GM12878 (cell line): ENCODE results near the gene RFX3. TPM values are rescaled to one million over a fixed set of nuclear protein-coding genes. Genes with fewer than 3 reads are reported as not detected.

Experiments used
- ATAC-seq: fragments of 200-7000 bp; cut with Tn5 transposase; 3 replicates; pipeline ENCODE4 v1.9.1; 2020; ENCODE audit warnings: mild to moderate bottlenecking, moderate library complexity
- BruUV-seq: library from RNA; stranded (reverse); fragments of 400-500 nt; replicated peaks from 2 replicates; lab custom pipeline; 2021; lab: Mats Ljungman, UMichigan
- CTCF ChIA-PET: fragments of 300-600 bp; sonication (Branson Sonifier 250); formaldehyde crosslinking; extraction: SDS; loops from one replicate; lab custom pipeline; 2021; ENCODE audit warnings: inconsistent platforms; lab: Yijun Ruan, JAX
- POLR2A ChIA-PET: fragments of 350-600 bp; formaldehyde crosslinking; extraction: SDS; loops from one replicate; lab custom pipeline; 2021; ENCODE audit warnings: inconsistent platforms; lab: Charles Lee
- RAD21 ChIA-PET: fragments of 300-600 bp; sonication (Branson Sonifier 250); formaldehyde crosslinking; loops from one replicate; lab custom pipeline; 2023; ENCODE audit warnings: antibody characterized with exemption; ENCODE audit not compliant: unreplicated experiment; lab: Charles Lee
- SMC1A ChIA-PET: fragments of 300-600 bp; sonication (Branson Sonifier 250); formaldehyde crosslinking; loops from one replicate; lab custom pipeline; 2023; ENCODE audit not compliant: unreplicated experiment, uncharacterized antibody; lab: Charles Lee
- DNase-seq: peaks from one replicate; pipeline ENCODE4 v3.0.0-alpha.2; 2011; ENCODE audit warnings: low read depth, low spot score
- FAIRE-seq: peaks from 3 replicates; lab custom pipeline; 2011; peaks lifted over from hg19 to GRCh38; lab: Jason Lieb, UNC
- H2AFZ ChIP-seq: 2 replicates; pipeline ENCODE4 v1.6.0; 2011; ENCODE audit warnings: low read depth, low read length, control low read depth; ENCODE audit not compliant: control insufficient read depth
- H3K27ac ChIP-seq: 2 replicates; pipeline ENCODE4 v1.5.1; 2011; ENCODE audit warnings: control low read depth; ENCODE audit not compliant: control insufficient read depth, insufficient read depth
- H3K27me3 ChIP-seq, 2 experiments: replicated peaks in 1 of 2; 2 replicates each; pipeline versions ENCODE4 v1.6.0 to v1.6.1; 2011; ENCODE audit warnings: low read length in 1 of 2; ENCODE audit not compliant: control insufficient read depth in 2 of 2, insufficient read depth in 2 of 2
- H3K36me3 ChIP-seq, 2 experiments: 2 replicates each; pipeline ENCODE4 v1.5.1; 2011; ENCODE audit warnings: low read length in 1 of 2; ENCODE audit not compliant: control insufficient read depth in 2 of 2, insufficient read depth in 2 of 2
- H3K4me1 ChIP-seq: 2 replicates; pipeline ENCODE4 v1.6.1; 2011; ENCODE audit warnings: mild to moderate bottlenecking, low read length, moderate library complexity, mixed read lengths; ENCODE audit not compliant: control insufficient read depth, insufficient read depth
- H3K4me2 ChIP-seq: 2 replicates; pipeline ENCODE4 v1.6.0; 2011; ENCODE audit warnings: control low read depth; ENCODE audit not compliant: control insufficient read depth, insufficient read depth
- H3K4me3 ChIP-seq: fragments of 200-600 bp; sonication (generic); 2 replicates; pipeline ENCODE4 v1.5.1; 2016
- H3K79me2 ChIP-seq: 2 replicates; pipeline ENCODE4 v1.6.0; 2011; ENCODE audit warnings: low read length; ENCODE audit not compliant: control insufficient read depth, insufficient read depth
- H3K9ac ChIP-seq: 2 replicates; pipeline ENCODE4 v1.8.0; 2011; ENCODE audit warnings: low read length, control low read depth, mixed read lengths; ENCODE audit not compliant: control insufficient read depth, insufficient read depth
- H3K9me3 ChIP-seq: replicated peaks from 3 replicates; pipeline ENCODE4 v1.5.1; 2011; ENCODE audit warnings: mild to moderate bottlenecking, low read length; ENCODE audit not compliant: control insufficient read depth, insufficient read depth
- H4K20me1 ChIP-seq: 2 replicates; pipeline ENCODE4 v1.6.0; 2011; ENCODE audit not compliant: control insufficient read depth, insufficient read depth
- ATF3 ChIP-seq: IDR thresholded peaks from 2 replicates; pipeline ENCODE4 v1.6.1; 2011; ENCODE audit warnings: low read depth, mild to moderate bottlenecking, low read length, moderate library complexity, borderline replicate concordance; ENCODE audit errors: extremely low read depth
- BACH1 ChIP-seq: fragments of 450-650 bp; IDR thresholded peaks from 2 replicates; pipeline ENCODE4 v1.6.1; 2017; ENCODE audit warnings: mild to moderate bottlenecking, borderline replicate concordance
- EZH2 ChIP-seq: IDR thresholded peaks from 2 replicates; pipeline ENCODE4 v1.6.1; 2012; ENCODE audit warnings: low read depth, mild to moderate bottlenecking, control low read depth, inconsistent platforms, low read length, borderline replicate concordance; ENCODE audit not compliant: control insufficient read depth
- KDM1A ChIP-seq: fragments of 200-600 bp; sonication (generic); IDR thresholded peaks from 2 replicates; pipeline ENCODE4 v1.6.1; 2016; ENCODE audit warnings: borderline replicate concordance
- NR2C1 ChIP-seq: fragments of 450-650 bp; IDR thresholded peaks from 2 replicates; pipeline ENCODE4 v1.6.1; 2017; ENCODE audit warnings: antibody characterized with exemption, mild to moderate bottlenecking, moderate library complexity
- NR2F1 ChIP-seq: fragments of 450-650 bp; conservative IDR thresholded peaks from 2 replicates; pipeline ENCODE4 v1.6.1; 2017; ENCODE audit warnings: mild to moderate bottlenecking
- RAD21 ChIP-seq: IDR thresholded peaks from 2 replicates; pipeline ENCODE4 v1.6.1; 2011; ENCODE audit warnings: mild to moderate bottlenecking, low read depth, low read length, moderate library complexity; ENCODE audit not compliant: insufficient read depth
- RCOR1 ChIP-seq: conservative IDR thresholded peaks from 2 replicates; pipeline ENCODE4 v1.6.1; 2012; ENCODE audit warnings: low read depth, low read length, improper control_type of control experiment
- ZZZ3 ChIP-seq: IDR thresholded peaks from 2 replicates; pipeline ENCODE4 v1.6.1; 2011; ENCODE audit warnings: low read depth; ENCODE audit not compliant: control insufficient read depth, insufficient read length
- WGBS: methylation state at CpG from one replicate; pipeline ENCODE4 v1.1.6; 2016; ENCODE audit warnings: low lambda C conversion rate; ENCODE audit not compliant: insufficient replicate concordance, insufficient coverage; ENCODE audit errors: missing lambda C conversion rate; 5-methylcytosine and 5-hydroxymethylcytosine counted together
- in situ Hi-C: fragments of 300-500 bp; cut with MboI; formaldehyde crosslinking; loops from 9 replicates; pipeline ENCODE4 v1.14.3; 2018; ENCODE audit warnings: mixed read lengths
- intact Hi-C: fragments of 100-400 bp; cut with micrococcal nuclease; formaldehyde crosslinking; loops from one replicate; pipeline ENCODE4 v1.14.2; 2022; ENCODE audit not compliant: unreplicated experiment
- polyA plus RNA-seq, 11 experiments: library from polyadenylated mRNA; depleted of rRNA in 4 of 11; unstranded in 6 of 11; stranded (reverse) in 5 of 11; fragments of >200 nt; fragmentation: Nextera tagmentation in 4 of 11; fragmentation: Illumina TruSeq in 1 of 11; extraction: Ambion mirVana in 4 of 11; extraction: Trizol in 1 of 11; gene quantifications; 1 replicate in 1 of 11; 2 replicates in 10 of 11; pipeline versions ENCODE4 v1.2.1 to v1.2.3, GENCODE V29; 2011 to 2016; ENCODE audit warnings: inconsistent platforms in 2 of 11, missing spikeins in 2 of 11, low read depth in 1 of 11
- total RNA-seq, 4 experiments: library from RNA; depleted of rRNA in 3 of 4; stranded (reverse); fragments of >200 nt in 3 of 4; fragmentation: Illumina TruSeq in 1 of 4; extraction: Trizol in 1 of 4; gene quantifications; 2 replicates each; pipeline versions ENCODE4 v1.2.1 to v1.2.3, GENCODE V29; 2013 to 2021

The RFX3 gene
- total and polyA plus RNA-seq, 10 of the 15 experiments (the other 5 are each of a cell fraction or from before 2014, with no cell fraction given), result 1.2 to 26.4 (median 6.7) TPM

- no peaks in the 10 kb centered on the region for H3K36me3 ChIP-seq
- peaks cover 8% of the 10 kb centered on the region; the same call in 1 of the 2 replicates for H3K4me1 ChIP-seq
- H3K27ac ChIP-seq, result no peak overlapping the region
- WGBS, result 78% methylated on average over 4 of the region's 4 CpGs
- ChIA-PET SMC1A (interaction anchor here (0.8 to 2.3 kb wide), 4 partner anchors 9 to 145 kb away, joined by 3 to 10 read pairs (median 5); no protein-coding TSS in a partner anchor), RAD21 (no interaction called here), CTCF (interaction anchor here (1.0 to 1.9 kb wide), 2 partner anchors 10 to 55 kb away, joined by 3 to 6 read pairs; no protein-coding TSS in a partner anchor), POLR2A (no interaction called here)
- no peak for ATAC-seq
- no peaks in the 10 kb centered on the region for H3K79me2 ChIP-seq
- no peak for FAIRE-seq
- H2AFZ ChIP-seq, result no peak overlapping the region
- BruUV-seq, result no TSS peak
- H3K4me3 ChIP-seq, result no peak overlapping the region
- no peaks in the 10 kb centered on the region for H3K9me3 ChIP-seq
- H3K4me2 ChIP-seq, result no peak overlapping the region
- TF ChIP-seq RAD21 (no peak), EZH2 (no peak), ZZZ3 (no peak), BACH1 (no peak), RCOR1 (no peak), NR2C1 (no peak)
- H3K9ac ChIP-seq, result no peak overlapping the region
- DNase-seq, result no peak
- intact Hi-C loops (loop anchor here (5.0 kb wide), 1 partner anchor 231 kb away; the partner anchor contains the start of gene RFX3), in situ Hi-C loops (no loop called here)
- H3K27me3 ChIP-seq, result no peaks in the 10 kb centered on the region
- H4K20me1 ChIP-seq, result no peaks in the 10 kb centered on the region
These were observed 229.3 kb downstream of the RFX3 start for GRCh38 chr9:3296536-3296935.

GRCh38 chr9:3292311-3292710 is 233.5 kb downstream of the RFX3 start:
- ChIA-PET CTCF (interaction anchor here (0.9 to 1.8 kb wide), 2 partner anchors 11 to 13 kb away, joined by 4 to 6 read pairs; no protein-coding TSS in a partner anchor), POLR2A (no interaction called here), RAD21 (no interaction called here), SMC1A (interaction anchor here (0.9 to 1.7 kb wide), 6 partner anchors 10 to 147 kb away, joined by 3 to 6 read pairs (median 4); no protein-coding TSS in a partner anchor)
- intact Hi-C loops (no loop called here), in situ Hi-C loops (no loop called here)
- Histone ChIP-seq H3K36me3 (no peaks in the 10 kb centered on the region; a peak in 2 of 4 replicates), H3K9ac (no peak overlapping the region), H2AFZ (no peak overlapping the region), H3K4me2 (no peak overlapping the region), H3K9me3 (peaks cover 2% of the 10 kb centered on the region; the same call in 2 of the 3 replicates), H3K27ac (no peak overlapping the region), H4K20me1 (no peaks in the 10 kb centered on the region), H3K79me2 (no peaks in the 10 kb centered on the region), H3K4me1 (no peaks in the 10 kb centered on the region), H3K4me3 (no peak overlapping the region), H3K27me3 (no peaks in the 10 kb centered on the region)
- no peak for DNase-seq
- TF ChIP-seq ATF3 (no peak), KDM1A (no peak), NR2F1 (no peak)
- BruUV-seq, result TSS peak; percentile 40
- no peak for ATAC-seq
- peak; percentile 62 for FAIRE-seq
